CD8-positive, alpha-beta memory T cell (primary cell): ENCODE data around the gene COL8A1. TPM values are rescaled to one million over a fixed set of nuclear protein-coding genes. Genes with fewer than 3 reads are reported as not detected.

Experiments
- CTCF ChIA-PET: fragments of 350-600 bp; sonication (Branson Sonifier 250); formaldehyde crosslinking; loops from one replicate; lab custom pipeline; 2021; ENCODE audit warnings: antibody characterized with exemption; lab: Charles Lee
- POLR2A ChIA-PET: fragments of 350-600 bp; sonication (Branson Sonifier 250); formaldehyde crosslinking; loops from one replicate; lab custom pipeline; 2021; ENCODE audit warnings: antibody characterized with exemption; lab: Charles Lee
- DNase-seq, 5 donors: peaks; one replicate each; pipeline versions ENCODE4 v3.0.0 to v3.0.0-alpha.2; 2020 to 2022; ENCODE audit warnings: mixed read lengths in 1 of 5
- H3K27ac ChIP-seq: one replicate; pipeline ENCODE4 v1.7.0; 2013; ENCODE audit warnings: low read depth, mild to moderate bottlenecking, low read length, moderate library complexity
- H3K27me3 ChIP-seq: 2 replicates; pipeline ENCODE4 v1.7.0; 2013; ENCODE audit warnings: low read length, mild to moderate bottlenecking; ENCODE audit not compliant: insufficient read depth, poor library complexity, severe bottlenecking
- H3K36me3 ChIP-seq: 2 replicates; pipeline ENCODE4 v1.7.0; 2013; ENCODE audit warnings: mild to moderate bottlenecking, low read length, moderate library complexity; ENCODE audit not compliant: insufficient read depth
- H3K4me1 ChIP-seq: 2 replicates; pipeline ENCODE4 v1.7.0; 2013; ENCODE audit warnings: mild to moderate bottlenecking, low read length, moderate library complexity; ENCODE audit not compliant: insufficient read depth
- H3K4me3 ChIP-seq: 2 replicates; pipeline ENCODE4 v1.7.0; 2013; ENCODE audit warnings: mild to moderate bottlenecking, low read length
- H3K9me3 ChIP-seq: 2 replicates; pipeline ENCODE4 v1.7.0; 2013; ENCODE audit warnings: mild to moderate bottlenecking, low read length
- H3K27ac Mint-ChIP-seq, 8 donors: one replicate each; pipeline ENCODE4 v1.8.0; 2020 to 2021; ENCODE audit warnings: mixed read lengths in 8 of 8, mild to moderate bottlenecking in 6 of 8, inconsistent platforms in 3 of 8, moderate library complexity in 3 of 8
- H3K27me3 Mint-ChIP-seq, 2 donors: one replicate each; pipeline ENCODE4 v1.8.0; 2020 to 2021; ENCODE audit warnings: mixed read lengths in 2 of 2, mild to moderate bottlenecking in 1 of 2, moderate library complexity in 1 of 2
- H3K36me3 Mint-ChIP-seq, 3 donors: one replicate each; pipeline ENCODE4 v1.8.0; 2020 to 2021; ENCODE audit warnings: mixed read lengths in 3 of 3, inconsistent platforms in 1 of 3, mild to moderate bottlenecking in 1 of 3
- H3K4me1 Mint-ChIP-seq, 3 donors: one replicate each; pipeline ENCODE4 v1.8.0; 2020 to 2021; ENCODE audit warnings: mixed read lengths in 3 of 3, inconsistent platforms in 1 of 3, mild to moderate bottlenecking in 1 of 3
- H3K4me3 Mint-ChIP-seq, 7 donors: one replicate each; pipeline ENCODE4 v1.8.0; 2020 to 2021; ENCODE audit warnings: mixed read lengths in 7 of 7, mild to moderate bottlenecking in 6 of 7, moderate library complexity in 4 of 7, inconsistent platforms in 2 of 7
- H3K9me3 Mint-ChIP-seq, 5 donors: one replicate each; pipeline ENCODE4 v1.8.0; 2020 to 2022; ENCODE audit warnings: mixed read lengths in 5 of 5, mild to moderate bottlenecking in 3 of 5, moderate library complexity in 2 of 5, inconsistent platforms in 1 of 5
- polyA plus RNA-seq: library from polyadenylated mRNA; unstranded; fragments of 300-500 nt; fragmentation: Illumina TruSeq; gene quantifications from one replicate; pipeline ENCODE4 v1.2.3, GENCODE V29; 2021
- total RNA-seq, 2 experiments: library from RNA; stranded (reverse); gene quantifications; one replicate each; pipeline ENCODE4 v1.2.3, GENCODE V29; 2021

Gene COL8A1
- total and polyA plus RNA-seq, 3 experiments from 2014 or later, result not detected

- POLR2A ChIA-PET, result no interaction called here
- no peak overlapping the region for H3K4me3 ChIP-seq
- no peaks in the 10 kb centered on the region for H3K4me1 ChIP-seq
- H3K27me3 Mint-ChIP-seq, result peaks cover 22 to 46% of the 10 kb centered on the region in 2 donors
- H3K36me3 Mint-ChIP-seq, result no peaks in the 10 kb centered on the region
- H3K27ac Mint-ChIP-seq, result no peak overlapping the region
- H3K9me3 Mint-ChIP-seq, result peaks cover 0 to 3% (median 2%) of the 10 kb centered on the region in 5 donors
- peaks cover 6% of the 10 kb centered on the region for H3K27me3 ChIP-seq
- DNase-seq, result no peak
- no peak overlapping the region for H3K27ac ChIP-seq
- no peak overlapping the region for H3K4me3 Mint-ChIP-seq
- CTCF ChIA-PET, result no interaction called here
- no peaks in the 10 kb centered on the region for H3K36me3 ChIP-seq
- H3K9me3 ChIP-seq, result no peaks in the 10 kb centered on the region
- H3K4me1 Mint-ChIP-seq, result peaks cover 2 to 16% (median 15%) of the 10 kb centered on the region in 3 donors
Measured at GRCh38 chr3:99641982-99642381, 3.6 kb downstream of the COL8A1 start.

GRCh38 chr3:99644017-99644416 lies 5.6 kb downstream of the COL8A1 start:
- Histone ChIP-seq H3K36me3 (no peaks in the 10 kb centered on the region), H3K4me1 (no peaks in the 10 kb centered on the region), H3K27me3 (no peaks in the 10 kb centered on the region), H3K27ac (no peak overlapping the region), H3K9me3 (no peaks in the 10 kb centered on the region), H3K4me3 (no peak overlapping the region)
- H3K4me3 Mint-ChIP-seq, result no peak overlapping the region
- no peak overlapping the region for H3K27ac Mint-ChIP-seq
- ChIA-PET POLR2A (no interaction called here), CTCF (no interaction called here)
- H3K36me3 Mint-ChIP-seq, result no peaks in the 10 kb centered on the region
- H3K4me1 Mint-ChIP-seq, result no peaks in the 10 kb centered on the region
- no peak for DNase-seq
- H3K27me3 Mint-ChIP-seq, result peaks cover 5 to 26% of the 10 kb centered on the region in 2 donors
- peaks cover 0 to 1% (median 0%) of the 10 kb centered on the region in 5 donors for H3K9me3 Mint-ChIP-seq

- Mint-ChIP-seq H3K27ac (no peak overlapping the region), H3K4me3 (no peak overlapping the region), H3K27me3 (peaks cover 0 to 21% of the 10 kb centered on the region in 2 donors), H3K9me3 (peaks cover 0 to 1% (median 0%) of the 10 kb centered on the region in 5 donors), H3K4me1 (no peaks in the 10 kb centered on the region), H3K36me3 (no peaks in the 10 kb centered on the region)
- CTCF ChIA-PET, result no interaction called here
- Histone ChIP-seq H3K27me3 (no peaks in the 10 kb centered on the region), H3K4me1 (no peaks in the 10 kb centered on the region), H3K9me3 (no peaks in the 10 kb centered on the region), H3K4me3 (no peak overlapping the region), H3K27ac (no peak overlapping the region), H3K36me3 (no peaks in the 10 kb centered on the region)
- POLR2A ChIA-PET, result no interaction called here
- no peak for DNase-seq
Measured at GRCh38 chr3:99644746-99645145, 6.4 kb downstream of the COL8A1 start.

- no peak overlapping the region for H3K4me3 ChIP-seq
- H3K27me3 Mint-ChIP-seq, result peaks cover 0 to 14% of the 10 kb centered on the region in 2 donors
- no peak for DNase-seq
- ChIA-PET CTCF (no interaction called here), POLR2A (no interaction called here)
- H3K36me3 Mint-ChIP-seq, result no peaks in the 10 kb centered on the region
- no peaks in the 10 kb centered on the region for H3K27me3 ChIP-seq
- H3K4me1 ChIP-seq, result no peaks in the 10 kb centered on the region
- peaks cover 0 to 2% (median 0%) of the 10 kb centered on the region in 5 donors for H3K9me3 Mint-ChIP-seq
- no peak overlapping the region for H3K27ac ChIP-seq
- H3K9me3 ChIP-seq, result no peaks in the 10 kb centered on the region
- no peak overlapping the region for H3K4me3 Mint-ChIP-seq
- H3K27ac Mint-ChIP-seq, result no peak overlapping the region
- no peaks in the 10 kb centered on the region for H3K4me1 Mint-ChIP-seq
- no peaks in the 10 kb centered on the region for H3K36me3 ChIP-seq
Measured at GRCh38 chr3:99645277-99646106, 7.1 kb downstream of the COL8A1 start.

GRCh38 chr3:99646107-99646435 lies 7.7 kb downstream of the COL8A1 start:
- no peaks in the 10 kb centered on the region for H3K4me1 Mint-ChIP-seq
- H3K36me3 ChIP-seq, result no peaks in the 10 kb centered on the region
- H3K4me3 Mint-ChIP-seq, result no peak overlapping the region
- no peaks in the 10 kb centered on the region for H3K36me3 Mint-ChIP-seq
- peaks cover 0 to 11% of the 10 kb centered on the region in 2 donors for H3K27me3 Mint-ChIP-seq
- H3K27me3 ChIP-seq, result no peaks in the 10 kb centered on the region
- peaks cover 0 to 2% (median 0%) of the 10 kb centered on the region in 5 donors for H3K9me3 Mint-ChIP-seq
- no peak overlapping the region for H3K27ac ChIP-seq
- ChIA-PET CTCF (no interaction called here), POLR2A (no interaction called here)
- no peak overlapping the region for H3K27ac Mint-ChIP-seq
- no peaks in the 10 kb centered on the region for H3K9me3 ChIP-seq
- DNase-seq, result no peak
- H3K4me3 ChIP-seq, result no peak overlapping the region
- no peaks in the 10 kb centered on the region for H3K4me1 ChIP-seq

GRCh38 chr3:99647081-99647480 lies 8.7 kb downstream of the COL8A1 start:
- Mint-ChIP-seq H3K27me3 (peaks cover 1 to 2% of the 10 kb centered on the region in 2 donors), H3K9me3 (peaks cover 0 to 2% (median 0%) of the 10 kb centered on the region in 5 donors), H3K27ac (no peak overlapping the region), H3K4me1 (no peaks in the 10 kb centered on the region), H3K4me3 (no peak overlapping the region), H3K36me3 (no peaks in the 10 kb centered on the region)
- CTCF ChIA-PET, result no interaction called here
- Histone ChIP-seq H3K36me3 (no peaks in the 10 kb centered on the region), H3K4me1 (no peaks in the 10 kb centered on the region), H3K4me3 (no peak overlapping the region), H3K27me3 (no peaks in the 10 kb centered on the region), H3K9me3 (no peaks in the 10 kb centered on the region), H3K27ac (no peak overlapping the region)
- POLR2A ChIA-PET, result no interaction called here
- DNase-seq, result no peak

GRCh38 chr3:99648101-99648500 lies 9.7 kb downstream of the COL8A1 start:
- Mint-ChIP-seq H3K36me3 (no peaks in the 10 kb centered on the region), H3K27ac (no peak overlapping the region), H3K4me1 (no peaks in the 10 kb centered on the region), H3K9me3 (peaks cover 0 to 2% (median 0%) of the 10 kb centered on the region in 5 donors), H3K27me3 (peaks cover 0 to 2% of the 10 kb centered on the region in 2 donors), H3K4me3 (no peak overlapping the region)
- Histone ChIP-seq H3K9me3 (no peaks in the 10 kb centered on the region), H3K27me3 (no peaks in the 10 kb centered on the region), H3K36me3 (no peaks in the 10 kb centered on the region), H3K27ac (no peak overlapping the region), H3K4me3 (no peak overlapping the region), H3K4me1 (no peaks in the 10 kb centered on the region)
- ChIA-PET CTCF (no interaction called here), POLR2A (no interaction called here)
- no peak for DNase-seq

GRCh38 chr3:99648516-99648915 lies 10.1 kb downstream of the COL8A1 start:
- Mint-ChIP-seq H3K9me3 (peaks cover 0 to 2% (median 0%) of the 10 kb centered on the region in 5 donors), H3K36me3 (no peaks in the 10 kb centered on the region), H3K27ac (no peak overlapping the region), H3K4me3 (no peak overlapping the region), H3K4me1 (no peaks in the 10 kb centered on the region), H3K27me3 (peaks cover 0 to 2% of the 10 kb centered on the region in 2 donors)
- no peaks in the 10 kb centered on the region for H3K9me3 ChIP-seq
- H3K36me3 ChIP-seq, result no peaks in the 10 kb centered on the region
- H3K27ac ChIP-seq, result no peak overlapping the region
- no peak for DNase-seq
- ChIA-PET CTCF (no interaction called here), POLR2A (no interaction called here)
- H3K27me3 ChIP-seq, result no peaks in the 10 kb centered on the region
- no peaks in the 10 kb centered on the region for H3K4me1 ChIP-seq
- no peak overlapping the region for H3K4me3 ChIP-seq
